HG03175 (cell line): ENCODE measurements around the gene MAVS.
A peak's percentile ranks its signal among the peaks of the same experiment; 100 is the strongest.
"Not testable (repeated sequence)": the region's sequence is repeated elsewhere in the genome, so short reads cannot be mapped to it uniquely, and the experiment has no call there.

ENCODE experiments used
- ATAC-seq: cut with Tn5 transposase; IDR thresholded peaks from one replicate; pipeline ENCODE4 v1.9.1; 2021; ENCODE audit warnings: mild to moderate bottlenecking, moderate library complexity; ENCODE audit not compliant: unreplicated experiment

MAVS gene

DNA sequence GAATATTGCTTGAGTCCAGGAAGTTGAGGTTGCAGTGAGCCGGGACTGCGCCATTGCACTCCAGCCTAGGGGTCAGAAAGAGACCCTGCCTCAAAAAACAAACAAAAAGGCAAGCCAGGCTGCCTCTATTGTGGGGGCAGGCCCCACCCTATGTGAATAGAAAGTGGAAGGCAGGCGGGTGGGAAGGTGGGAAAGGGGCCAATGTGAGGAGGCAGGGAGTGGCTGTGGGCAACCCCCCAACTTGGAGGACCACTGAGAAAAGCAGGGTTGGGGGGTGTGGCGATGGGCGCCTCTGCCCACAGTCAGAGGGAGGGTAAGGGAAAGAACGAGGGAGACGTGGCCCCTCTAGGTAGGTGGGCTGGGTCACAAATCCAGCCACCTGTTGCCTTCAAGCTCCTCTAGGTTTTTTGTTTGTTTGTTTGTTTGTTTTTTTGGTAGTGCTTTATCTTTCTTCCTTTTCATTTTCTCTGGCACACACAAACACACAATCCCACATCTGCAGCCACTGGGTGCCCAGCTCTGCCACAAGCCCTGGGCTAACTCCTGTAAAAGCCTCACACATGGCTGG lies 31.6 kb upstream of the MAVS start:
- no peak for ATAC-seq

DNA sequence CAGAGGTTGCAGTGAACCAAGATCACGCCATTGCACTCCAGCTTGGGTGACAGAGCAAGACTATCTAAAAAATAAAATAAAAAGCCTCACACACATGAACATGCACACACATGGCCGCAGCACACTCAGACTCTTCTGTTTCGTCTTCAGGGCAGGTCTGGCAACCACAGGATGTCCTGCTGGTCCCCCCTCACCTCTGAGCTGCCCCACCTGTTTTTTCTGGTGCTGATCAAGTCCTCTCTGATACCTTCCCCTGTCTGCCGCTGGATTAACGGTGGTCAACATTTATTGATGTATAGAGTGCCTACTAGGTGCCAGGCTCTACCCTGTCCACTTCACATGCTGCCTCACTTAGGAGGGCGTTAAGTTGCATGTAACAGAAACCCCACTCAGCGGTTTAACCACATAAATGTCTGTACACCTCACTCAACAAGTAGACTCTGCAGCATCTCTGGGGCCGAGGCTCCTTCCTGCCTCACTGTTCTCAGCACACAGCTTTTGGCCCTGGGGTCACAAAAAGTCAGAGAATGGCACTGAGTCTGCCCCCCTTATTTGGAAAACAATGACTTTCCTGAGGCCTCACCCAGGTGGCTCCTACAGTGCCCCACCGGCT lies 30.8 kb upstream of the MAVS start:
- no peak for ATAC-seq

DNA sequence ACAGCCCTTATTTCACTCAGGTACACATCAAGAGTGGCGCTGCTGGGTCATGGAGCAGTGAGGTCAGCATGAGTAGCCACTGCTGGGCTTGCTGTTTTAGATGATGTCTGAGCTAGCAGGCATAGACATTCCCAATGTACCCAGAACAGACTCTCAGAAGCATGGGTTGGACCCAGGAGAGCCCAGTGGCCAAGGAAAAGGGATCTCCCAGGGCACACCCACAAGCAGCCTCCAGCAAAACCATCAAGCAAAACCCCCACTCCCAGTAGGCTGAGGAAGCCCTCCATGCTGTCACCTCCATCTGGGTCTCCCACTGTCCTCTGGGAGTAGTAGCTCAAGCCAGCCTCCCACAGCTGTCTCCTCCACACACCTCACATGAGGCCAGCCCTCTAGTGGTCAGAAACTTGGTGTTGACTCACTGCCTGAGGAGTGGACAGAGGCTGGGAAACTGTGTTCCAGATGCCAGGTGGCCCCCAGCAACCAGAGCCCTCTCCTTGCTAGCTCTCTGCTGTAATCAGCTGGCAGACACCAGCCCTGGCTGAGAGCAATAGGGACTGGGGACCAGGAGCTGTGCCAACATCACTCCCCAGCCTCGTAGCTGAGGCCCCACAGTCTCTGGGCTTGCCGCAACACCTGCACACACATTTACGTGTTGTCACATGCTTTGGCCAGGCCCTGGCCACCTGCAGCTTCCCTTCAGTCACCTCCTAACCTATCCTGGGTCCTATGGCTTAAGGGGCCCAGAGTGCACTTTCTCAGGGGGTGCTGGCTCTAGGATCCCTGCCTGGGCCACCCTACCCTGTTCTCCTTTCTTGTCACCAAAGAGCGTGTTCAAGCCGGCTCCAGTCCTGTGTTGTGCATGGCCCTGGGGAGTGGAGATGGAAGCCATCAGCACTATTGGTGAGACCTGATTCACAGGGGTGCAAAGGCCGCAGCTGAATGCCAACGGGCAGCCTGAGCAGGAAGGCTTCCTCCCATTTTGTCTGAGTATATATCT lies 28.2 kb upstream of the MAVS start:
- ATAC-seq = no peak

DNA sequence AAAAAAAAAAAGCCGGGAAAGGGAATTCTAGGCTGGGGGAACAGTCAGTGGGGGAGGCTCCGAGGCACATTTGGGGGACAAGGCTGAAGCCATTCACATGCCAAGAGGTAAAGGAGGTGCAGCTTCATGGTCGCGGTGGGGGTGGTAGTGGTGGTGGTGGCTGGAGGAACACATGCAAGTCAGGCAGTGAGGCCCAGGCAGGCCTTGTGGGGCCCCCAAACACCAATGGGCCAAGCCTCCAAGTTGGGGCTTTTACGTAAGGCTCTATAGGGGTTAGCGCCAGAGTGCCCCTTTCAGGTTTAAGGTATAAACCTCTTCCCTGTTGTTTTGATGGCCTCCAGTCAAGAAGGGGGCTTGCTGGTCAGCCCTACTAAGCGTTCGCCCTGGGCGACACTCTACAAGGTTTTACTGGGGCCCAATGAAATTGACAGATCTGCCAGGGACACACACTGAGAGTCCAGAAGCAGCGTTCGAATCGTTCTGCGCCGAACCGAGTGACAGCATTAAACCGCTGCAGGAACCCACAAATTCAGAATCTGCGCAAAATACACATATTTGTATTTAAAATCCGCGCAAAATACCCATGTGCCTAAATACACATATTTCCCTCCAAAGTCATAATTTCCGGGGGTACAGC lies 27.1 kb upstream of the MAVS start:
- ATAC-seq = no peak

DNA sequence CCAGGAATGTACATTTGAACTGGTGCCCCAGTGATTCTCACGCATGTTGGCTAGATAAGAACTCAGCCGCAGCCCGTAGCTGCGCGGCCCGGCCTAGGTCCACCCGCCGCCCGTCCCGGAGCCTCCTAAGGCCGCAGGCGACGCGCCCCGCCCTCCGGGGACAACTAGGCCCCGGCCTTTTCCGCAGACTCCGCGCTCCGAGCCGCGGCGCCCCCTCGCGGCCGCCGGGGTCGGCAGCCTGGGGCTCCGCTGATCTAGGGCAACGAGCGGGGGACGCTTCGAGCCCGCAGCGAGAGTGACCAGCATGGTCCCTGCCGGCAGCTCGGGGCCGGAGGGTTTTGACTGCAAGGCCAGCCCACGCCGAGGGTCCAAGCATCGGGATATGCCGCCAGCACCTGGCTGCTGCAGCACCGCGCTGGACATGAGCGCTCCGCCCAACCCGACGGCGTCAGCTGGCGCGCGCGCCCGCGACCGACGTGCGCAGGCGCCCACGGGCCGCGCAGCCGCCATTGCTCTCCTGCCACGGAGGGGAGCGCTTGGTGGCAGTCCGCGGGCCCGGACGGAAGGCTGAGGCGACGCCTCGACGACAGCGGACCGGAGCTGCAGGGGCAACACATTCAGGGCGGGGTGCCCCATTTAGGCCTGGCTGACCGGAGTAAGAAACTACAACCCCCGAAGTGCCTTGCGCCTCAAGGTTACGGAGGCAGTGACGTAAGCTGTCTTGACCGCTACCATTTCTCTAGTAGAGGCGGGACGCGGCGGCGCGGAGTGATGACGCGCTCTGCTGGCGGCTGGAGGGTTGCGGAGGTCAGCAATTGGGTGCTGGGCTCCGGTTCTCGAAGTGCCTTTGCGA lies 26.4 kb upstream of the MAVS start, which contains the start of gene AP5S1:
TSS of gene AP5S1 (plus strand) at position 500 of the 853 bp plus-strand sequence. CDS start 1,571 bp downstream, outside the sequence.
- peak; percentile 81 for ATAC-seq

DNA sequence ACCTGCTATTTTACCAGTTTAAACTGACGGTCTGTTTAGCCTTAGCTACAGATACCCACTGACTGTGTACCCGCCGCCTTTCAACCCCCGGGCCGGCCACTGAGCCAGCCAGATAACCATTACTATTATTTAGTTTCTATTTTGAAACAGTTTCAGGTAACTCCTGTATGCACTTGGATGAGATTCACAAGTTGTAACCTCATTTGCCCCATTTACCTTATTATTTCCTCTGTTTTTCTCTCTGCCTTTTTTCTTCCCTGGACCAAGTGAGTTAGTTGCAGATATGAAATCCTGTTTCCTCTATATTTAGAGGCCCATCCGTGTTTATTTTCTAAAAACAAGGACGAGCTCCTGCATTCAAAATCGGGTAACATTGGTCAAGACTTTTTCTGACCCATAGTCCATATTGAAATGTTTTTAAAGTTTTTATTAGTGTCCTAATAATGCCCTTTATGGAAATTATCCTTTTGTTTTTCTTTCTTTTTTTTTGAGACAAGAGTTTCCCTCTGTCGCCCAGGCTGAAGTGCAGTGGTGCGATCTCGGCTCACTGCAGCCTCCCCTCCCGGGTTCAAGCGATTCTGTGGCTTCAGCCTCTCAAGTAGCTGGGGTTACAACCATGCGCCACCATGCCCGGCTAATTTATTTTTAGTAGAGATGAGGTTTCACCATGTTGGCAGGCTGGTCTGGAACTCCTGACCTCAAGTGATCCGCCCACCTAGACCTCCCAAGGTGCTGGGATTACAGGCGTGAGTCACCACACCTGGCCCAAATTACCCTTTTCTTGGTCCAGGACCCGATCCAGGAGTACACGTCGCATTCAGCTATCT lies 25.5 kb upstream of the MAVS start:
- peak; percentile 4 for ATAC-seq

DNA sequence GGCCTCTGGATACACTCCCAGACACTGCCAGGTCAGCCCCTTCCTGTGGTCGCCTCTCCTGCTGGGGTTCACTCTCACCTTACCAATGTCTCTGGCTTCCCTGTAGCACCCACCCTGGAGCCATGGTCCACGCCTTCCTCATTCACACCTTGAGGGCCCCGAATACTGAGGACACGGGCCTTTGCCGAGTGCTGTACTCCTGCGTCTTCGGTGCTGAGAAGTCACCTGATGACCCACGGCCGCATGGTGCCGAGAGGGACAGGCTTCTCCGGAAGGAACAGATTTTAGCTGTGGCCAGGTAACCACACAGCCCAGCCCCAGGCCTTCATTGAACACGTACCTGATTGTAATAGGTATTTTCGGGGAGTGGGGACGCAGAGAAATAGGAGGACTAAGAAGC lies 24.6 kb upstream of the MAVS start:
- no peak for ATAC-seq

DNA sequence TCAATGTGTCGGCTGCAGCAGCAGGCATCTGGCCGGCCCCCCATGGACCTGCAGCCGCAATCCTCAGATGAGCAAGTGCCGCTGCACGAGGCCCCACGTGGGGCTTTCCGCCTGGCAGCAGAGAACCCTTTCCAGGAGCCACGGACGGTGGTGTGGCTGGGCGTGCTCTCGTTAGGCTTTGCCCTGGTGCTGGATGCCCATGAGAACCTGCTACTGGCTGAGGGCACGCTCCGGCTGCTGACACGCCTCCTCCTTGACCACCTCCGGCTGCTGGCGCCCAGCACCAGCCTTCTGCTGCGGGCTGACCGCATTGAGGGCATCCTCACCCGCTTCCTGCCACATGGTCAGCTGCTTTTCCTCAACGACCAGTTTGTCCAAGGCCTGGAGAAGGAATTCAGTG lies 22.8 kb upstream of the MAVS start:
- no peak for ATAC-seq

DNA sequence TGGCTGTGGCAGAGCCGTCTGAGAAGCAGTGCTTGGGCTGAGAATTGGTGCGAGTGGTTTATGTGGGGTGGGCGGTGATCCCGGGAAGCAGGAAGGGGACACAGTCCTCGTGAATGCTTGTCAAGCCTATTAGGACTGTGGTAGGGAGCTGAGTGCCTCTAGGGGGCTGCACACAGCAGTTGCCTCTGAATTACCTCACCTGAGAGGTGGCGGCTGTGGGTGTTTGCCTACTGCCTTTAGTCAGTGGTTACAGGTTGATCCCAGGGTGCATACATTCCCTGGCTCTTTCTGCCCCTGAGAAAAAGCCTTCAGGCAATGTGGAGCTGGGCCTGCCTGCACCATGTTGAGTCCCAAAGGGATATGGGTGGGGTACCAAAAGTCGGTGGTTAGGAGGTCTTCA lies 21.1 kb upstream of the MAVS start:
- ATAC-seq = no peak

DNA sequence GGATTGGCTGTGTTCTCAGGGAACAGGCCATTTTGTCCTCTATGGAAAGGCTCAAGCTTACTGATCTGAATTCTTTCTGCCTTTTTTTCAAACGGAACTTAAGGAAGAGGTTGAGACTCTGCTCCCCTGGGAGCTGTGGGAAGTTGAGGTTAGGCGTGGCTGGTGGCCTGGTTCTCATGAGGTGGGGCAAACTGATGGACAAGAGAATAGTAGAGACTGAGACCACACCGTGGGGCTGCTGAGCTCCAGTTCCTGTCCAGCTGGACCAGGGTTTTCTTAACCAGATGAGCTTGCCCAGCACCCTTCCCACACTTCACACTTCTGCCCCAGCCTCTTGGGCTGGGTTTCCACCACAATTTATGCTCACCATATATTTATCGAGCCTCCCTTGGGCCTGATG lies 20.2 kb upstream of the MAVS start:
- no peak for ATAC-seq

DNA sequence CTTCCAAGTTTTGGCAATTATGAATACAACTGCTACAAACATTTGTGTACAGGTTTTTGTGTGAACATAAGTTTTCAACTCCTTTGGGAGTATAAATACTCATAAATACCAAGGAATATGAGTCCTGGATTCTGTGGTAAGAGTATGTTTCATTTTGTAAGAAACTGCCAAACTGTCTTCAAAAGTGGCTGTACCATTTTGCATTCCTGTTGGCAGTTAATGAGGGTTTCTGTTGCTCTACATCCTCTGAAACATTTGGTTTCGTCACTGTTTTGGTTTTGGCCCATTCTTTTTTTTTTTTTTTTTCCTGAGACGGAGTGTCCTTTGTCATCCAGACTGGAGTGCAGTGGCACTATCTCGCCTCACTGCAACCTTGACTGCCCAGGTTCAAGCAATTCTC lies 17.8 kb upstream of the MAVS start:
- ATAC-seq = no peak

DNA sequence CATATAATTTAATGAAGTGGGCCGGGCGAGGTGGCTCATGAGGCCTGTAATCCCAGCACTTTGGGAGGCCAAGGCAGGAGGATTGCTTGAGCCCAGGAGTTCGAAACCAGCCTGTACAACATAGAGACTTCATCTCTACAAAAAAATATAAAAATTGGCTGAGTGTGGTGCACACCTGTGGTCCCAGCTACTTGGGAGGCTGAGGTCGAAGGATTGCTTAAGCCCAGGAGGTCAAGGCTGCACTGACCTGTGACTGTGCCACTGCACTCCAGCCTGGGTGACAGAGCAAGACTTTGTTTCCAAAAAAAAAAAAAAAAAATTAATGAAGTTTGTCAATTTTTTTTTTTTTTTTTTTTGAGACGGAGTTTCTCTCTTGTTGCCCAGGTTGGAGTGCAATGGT lies 16.7 kb upstream of the MAVS start:
- not testable (repeated sequence) for ATAC-seq

DNA sequence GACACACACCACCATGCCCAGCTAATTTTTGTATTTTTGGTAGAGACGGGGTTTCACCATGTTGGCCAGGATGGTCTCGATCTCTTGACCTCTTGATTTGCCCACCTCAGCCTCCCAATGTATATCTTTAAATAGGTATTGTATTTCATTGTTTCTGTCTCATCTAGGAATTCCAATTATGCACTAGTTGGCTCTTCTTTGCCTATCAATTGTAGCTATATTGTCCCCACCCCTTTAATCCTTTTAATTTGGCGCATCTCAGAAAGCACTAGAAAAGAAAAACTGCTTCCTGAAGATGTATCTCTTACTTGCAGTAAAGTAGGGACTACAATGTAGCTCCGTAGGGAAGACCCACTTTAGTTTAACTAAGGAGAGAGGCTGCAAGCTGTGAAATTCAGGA lies 10.5 kb upstream of the MAVS start:
- no peak for ATAC-seq

DNA sequence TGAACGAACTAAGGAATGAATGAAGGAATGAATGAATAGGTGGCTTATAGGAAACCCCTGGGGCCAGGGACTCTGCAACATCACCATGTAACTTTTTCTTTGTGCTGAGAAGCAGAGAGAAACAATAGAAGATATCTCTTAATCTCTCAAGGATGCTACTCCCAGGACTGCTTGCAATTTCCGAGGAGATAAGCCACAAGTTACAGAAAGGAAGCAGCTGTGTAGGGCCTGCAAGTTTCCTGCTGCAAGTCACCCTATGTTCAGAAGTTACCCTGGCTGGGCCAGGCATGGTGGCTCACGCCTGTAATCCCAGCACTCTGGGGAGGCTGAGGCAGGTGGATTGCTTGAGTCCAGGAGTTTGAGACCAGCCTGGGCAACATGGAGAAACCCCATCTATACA lies 7.3 kb upstream of the MAVS start:
- ATAC-seq = no peak

DNA sequence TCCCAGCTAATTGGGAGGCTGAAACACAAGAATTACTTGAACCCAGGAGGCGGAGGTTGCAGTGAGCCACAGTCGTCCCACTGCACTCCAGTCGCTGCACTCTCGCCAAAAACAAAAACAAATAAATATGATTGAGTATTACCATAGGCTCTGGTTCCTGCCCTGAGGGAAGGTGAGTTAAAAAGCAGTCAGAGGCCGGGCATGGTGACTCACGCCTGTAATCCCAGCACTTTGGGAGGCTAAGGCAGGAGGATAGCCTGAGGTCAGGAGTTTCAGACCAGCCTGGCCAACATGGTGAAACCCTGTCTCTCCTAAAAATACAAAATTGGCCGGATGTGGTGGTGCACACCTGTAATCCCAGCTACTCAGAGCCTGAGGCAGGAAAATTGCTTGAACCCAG lies 6.4 kb upstream of the MAVS start:
- ATAC-seq = not testable (repeated sequence)

DNA sequence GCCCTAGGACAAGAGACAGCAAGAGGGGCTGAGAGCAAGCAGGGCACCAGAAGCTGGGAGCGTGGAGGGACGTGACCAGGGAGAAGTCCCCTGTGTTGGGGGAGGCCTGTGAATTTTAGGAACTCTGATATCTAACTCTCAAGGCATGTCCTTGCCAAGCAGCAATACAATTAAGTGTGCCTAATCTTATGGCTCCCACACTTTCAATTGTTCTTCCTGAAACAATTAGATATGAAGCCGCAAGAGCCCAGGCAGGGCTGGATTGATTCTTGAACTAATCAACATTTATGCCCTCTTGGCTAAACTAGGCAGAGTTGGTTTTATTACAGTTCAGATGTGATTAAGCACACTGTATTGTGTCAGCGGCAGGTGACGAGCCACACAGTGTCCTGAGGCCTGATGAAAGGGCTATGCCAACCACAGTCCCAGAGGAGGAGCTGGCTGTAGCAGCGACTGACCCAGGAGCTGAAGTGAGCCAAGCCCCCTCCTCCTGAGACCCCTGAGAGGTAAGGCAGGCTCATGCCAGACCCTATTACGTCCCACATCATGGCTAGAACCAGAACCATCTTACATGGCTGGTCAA lies 4.2 kb upstream of the MAVS start:
- no peak for ATAC-seq

DNA sequence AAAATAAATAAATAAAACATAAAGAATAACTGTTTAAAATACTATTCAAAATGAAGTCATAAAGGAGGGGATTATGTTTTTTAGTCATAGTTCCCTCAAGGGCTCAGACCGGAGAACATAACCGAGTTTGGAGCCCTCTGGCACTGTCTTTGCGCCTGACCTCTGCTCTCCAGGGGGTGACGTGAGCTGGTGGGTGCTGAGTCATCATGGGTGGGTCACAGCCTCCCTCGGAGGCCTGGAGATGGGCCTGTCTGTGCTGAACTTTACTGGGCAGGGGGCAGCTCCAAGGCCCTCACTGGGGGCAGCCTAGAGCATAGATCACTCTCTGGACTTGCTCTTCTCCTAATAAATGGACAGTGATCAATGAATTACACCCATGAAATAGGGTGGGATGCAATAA lies 3.1 kb upstream of the MAVS start:
- no peak for ATAC-seq

DNA sequence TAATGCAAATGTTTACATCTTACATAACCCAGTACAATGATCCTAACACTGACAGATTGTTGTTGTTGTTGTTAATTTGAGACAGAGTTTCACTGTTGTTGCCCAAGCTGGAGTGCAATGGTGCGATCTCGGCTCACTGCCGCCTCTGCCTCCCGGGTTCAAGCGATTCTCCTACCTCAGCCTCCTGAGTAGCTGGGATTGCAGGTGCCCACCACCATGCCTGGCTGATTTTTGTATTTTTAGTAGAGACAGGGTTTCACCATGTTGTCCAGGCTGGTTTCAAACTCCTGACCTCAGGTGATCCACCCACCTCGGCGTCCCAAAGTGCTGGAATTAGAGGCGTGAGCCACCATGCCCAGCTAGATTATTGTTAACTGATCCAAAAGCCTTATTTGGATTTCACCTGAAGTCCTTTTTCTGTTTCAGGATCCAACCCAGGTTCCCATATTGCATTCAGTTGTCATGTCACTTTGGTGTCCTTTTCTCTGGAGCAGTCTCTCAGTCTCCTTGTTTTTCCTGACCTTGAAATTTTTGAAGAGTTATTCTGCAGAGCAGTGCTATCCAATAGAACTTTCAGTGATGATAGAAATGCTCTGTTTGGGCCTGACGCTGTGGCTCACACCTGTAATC lies 2.5 kb upstream of the MAVS start:
- ATAC-seq = not testable (repeated sequence)

DNA sequence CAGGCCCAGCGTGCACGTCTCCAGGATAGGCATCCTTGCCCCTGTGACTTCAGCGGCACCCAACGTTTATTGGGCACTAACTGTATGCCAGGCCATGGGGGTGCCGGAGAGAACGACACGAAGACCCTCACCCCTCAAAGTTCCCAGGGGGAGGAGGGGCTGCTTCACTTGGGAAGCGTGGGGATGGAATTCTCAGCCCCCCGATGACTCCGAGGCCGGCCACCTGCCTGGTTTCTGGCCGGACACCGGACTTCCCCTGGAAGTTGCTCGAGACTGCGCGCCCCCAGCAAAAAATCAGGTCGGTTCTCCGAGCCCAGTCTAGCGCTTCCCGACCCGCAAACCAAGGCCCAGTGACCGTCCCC lies 275 bp upstream of the MAVS start:
- ATAC-seq = no peak
